Esophagus muscularis mucosa (tissue), 4 donors: Measurements from ENCODE around the gene ARG2. TPM values are rescaled to one million over a fixed set of nuclear protein-coding genes. Genes with fewer than 3 reads are reported as not detected.

Source experiments
- DNase-seq: peaks from one replicate; pipeline ENCODE4 v3.0.0-alpha.2; 2017; ENCODE audit errors: extremely low spot score
- H3K27ac ChIP-seq, 4 donors: fragments of 200-600 bp; sonication (generic); replicated peaks in 1 of 4; 1 replicate in 3 of 4; 2 replicates in 1 of 4; pipeline ENCODE4 v1.5.1; 2016 to 2019; ENCODE audit warnings: mild to moderate bottlenecking in 1 of 4
- H3K27me3 ChIP-seq, 4 donors: fragments of 200-600 bp; sonication (generic); one replicate each; pipeline versions ENCODE4 v1.5.1 to v1.6.0; 2016 to 2019
- H3K36me3 ChIP-seq, 4 donors: fragments of 200-600 bp; sonication (generic); one replicate each; pipeline ENCODE4 v1.5.1; 2016 to 2019
- H3K4me1 ChIP-seq, 4 donors: fragments of 200-600 bp; sonication (generic); one replicate each; pipeline ENCODE4 v1.5.1; 2016 to 2019
- H3K4me3 ChIP-seq, 4 donors: fragments of 200-600 bp; sonication (generic); 1 replicate in 2 of 4; 2 replicates in 2 of 4; pipeline ENCODE4 v1.5.1; 2016 to 2019; ENCODE audit warnings: mild to moderate bottlenecking in 4 of 4, moderate library complexity in 1 of 4
- H3K9me3 ChIP-seq, 4 donors: fragments of 200-600 bp; sonication (generic); 1 replicate in 3 of 4; 2 replicates in 1 of 4; pipeline ENCODE4 v1.5.1; 2016 to 2019
- CTCF ChIP-seq, 3 experiments: fragments of 200-600 bp in 2 of 3; fragments of 450-650 bp in 1 of 3; sonication (generic) in 2 of 3; IDR thresholded peaks; one replicate each; pipeline ENCODE4 v1.5.1; 2017 to 2019; ENCODE audit warnings: antibody characterized with exemption in 3 of 3, mild to moderate bottlenecking in 2 of 3, moderate library complexity in 1 of 3
- EP300 ChIP-seq: sonication (generic); formaldehyde crosslinking; IDR thresholded peaks from one replicate; pipeline ENCODE4 v1.6.1; 2017; ENCODE audit warnings: antibody characterized with exemption
- POLR2A ChIP-seq: fragments of 450-650 bp; IDR thresholded peaks from one replicate; pipeline ENCODE4 v1.6.1; 2017; ENCODE audit warnings: antibody characterized with exemption, moderate library complexity, mild to moderate bottlenecking, low read depth
- POLR2AphosphoS5 ChIP-seq, 2 donors: sonication (generic); formaldehyde crosslinking; IDR thresholded peaks; one replicate each; pipeline ENCODE4 v1.6.1; 2017; ENCODE audit warnings: antibody characterized with exemption in 2 of 2
- WGBS: methylation state at CpG from one replicate; pipeline ENCODE4 v1.1.5; 2018; 5-methylcytosine and 5-hydroxymethylcytosine counted together
- intact Hi-C: fragments of 100-400 bp; cut with DNase I; formaldehyde crosslinking; loops from one replicate; pipeline ENCODE4 v1.15.1; 2023
- total RNA-seq, 4 donors: library from RNA; depleted of rRNA; stranded (reverse); fragments of >200 nt; gene quantifications; one replicate each; pipeline versions ENCODE4 v1.1.0 to v1.2.1, GENCODE V29; 2016

Gene ARG2
- total RNA-seq, 4 donors from 2014 or later: 5.8 to 15.1 (median 12.9) TPM

DNA sequence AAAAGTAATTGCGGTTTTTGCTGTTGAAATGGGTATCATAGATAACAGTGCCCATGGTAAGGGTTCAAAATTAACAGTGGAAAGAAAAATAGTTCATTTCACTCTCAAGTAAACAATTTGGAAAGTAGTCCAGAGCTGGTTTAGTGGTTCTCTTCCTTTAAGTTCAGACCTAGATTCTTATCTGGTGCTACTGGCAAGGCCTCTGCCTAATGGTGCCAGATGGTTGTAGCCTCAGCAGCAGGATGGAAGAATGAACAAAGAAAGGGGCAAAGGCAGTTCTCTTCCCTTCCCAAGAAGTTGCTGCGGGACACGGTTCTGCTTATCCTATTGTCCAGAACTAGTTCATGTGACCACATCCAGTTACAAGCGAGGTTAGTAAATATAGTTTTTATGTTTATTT, 10.5 kb downstream of the ARG2 start:
- H3K27ac ChIP-seq: no peak overlapping the region
- H3K4me3 ChIP-seq: no peak overlapping the region
- intact Hi-C loops: no loop called here
- DNase-seq: no peak
- no peaks in the 10 kb centered on the region for H3K4me1 ChIP-seq
- no peaks in the 10 kb centered on the region for H3K9me3 ChIP-seq
- no peaks in the 10 kb centered on the region for H3K36me3 ChIP-seq
- no peak for TF ChIP-seq EP300
- no peak for TF ChIP-seq CTCF (IDR thresholded peaks at IDR 0.05)
- TF ChIP-seq POLR2A: no peak
- no peaks in the 10 kb centered on the region for H3K27me3 ChIP-seq
- WGBS: 92% methylated on average over 4 of the region's 4 CpGs

GRCh38 chr14:67630938-67631337, 11.2 kb downstream of the ARG2 start:
- 83% methylated on average over 5 of the region's 5 CpGs for WGBS

GRCh38 chr14:67633451-67634147, 13.9 kb downstream of the ARG2 start:
- Histone ChIP-seq H3K9me3 (no peaks in the 10 kb centered on the region), H3K4me1 (peaks cover 0 to 2% (median 0%) of the 10 kb centered on the region in 4 donors), H3K27ac (no peak overlapping the region), H3K27me3 (no peaks in the 10 kb centered on the region), H3K4me3 (no peak overlapping the region), H3K36me3 (no peaks in the 10 kb centered on the region)
- intact Hi-C loops: no loop called here
- DNase-seq: no peak
- WGBS: 92% methylated on average over 5 of the region's 5 CpGs
- TF ChIP-seq POLR2A (no peak), CTCF (IDR thresholded peaks at IDR 0.05) (no peak), POLR2AphosphoS5 (IDR thresholded peaks at IDR 0.05) (no peak), EP300 (no peak)

More at GRCh38 chr14:67630938-67631337, 11.2 kb downstream of the ARG2 start:
- no peak for DNase-seq
- no peak overlapping the region for H3K4me3 ChIP-seq
- no peak overlapping the region for H3K27ac ChIP-seq
- H3K36me3 ChIP-seq: no peaks in the 10 kb centered on the region
- TF ChIP-seq EP300: no peak
- no peak for TF ChIP-seq POLR2AphosphoS5 (IDR thresholded peaks at IDR 0.05)
- no peak for TF ChIP-seq CTCF (IDR thresholded peaks at IDR 0.05)
- no peak for TF ChIP-seq POLR2A
- intact Hi-C loops: no loop called here
- H3K4me1 ChIP-seq: no peaks in the 10 kb centered on the region
- H3K9me3 ChIP-seq: no peaks in the 10 kb centered on the region
- no peaks in the 10 kb centered on the region for H3K27me3 ChIP-seq

DNA sequence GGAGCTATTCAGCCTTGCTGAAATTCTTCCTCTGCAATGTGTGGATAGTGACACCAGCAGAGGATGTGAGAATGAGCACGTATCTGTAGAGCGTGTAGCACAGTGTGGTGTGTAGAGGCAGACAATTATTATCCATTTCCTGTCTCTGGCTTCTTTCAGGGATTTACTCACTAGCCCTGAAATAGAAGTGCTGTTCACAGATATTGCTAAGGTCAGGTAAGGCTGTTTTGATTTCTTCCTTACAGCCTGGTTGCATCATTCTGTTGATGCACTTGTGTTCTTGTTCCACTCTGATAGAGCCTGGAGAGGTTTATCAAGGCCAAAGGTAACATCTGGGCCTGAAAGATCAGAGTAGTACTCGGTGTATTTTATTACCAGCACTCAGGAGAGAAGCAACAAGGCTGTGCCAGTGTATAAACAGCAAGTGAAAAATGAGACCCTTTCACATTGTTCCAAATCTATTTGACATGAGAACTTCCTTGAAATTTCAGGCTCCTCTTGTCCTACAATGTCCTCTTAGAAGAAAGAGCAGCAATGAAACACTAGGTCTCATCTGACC, 16.7 kb downstream of the ARG2 start:
- Histone ChIP-seq H3K36me3 (no peaks in the 10 kb centered on the region), H3K27me3 (no peaks in the 10 kb centered on the region), H3K4me1 (peaks cover 0 to 4% (median 0%) of the 10 kb centered on the region in 4 donors), H3K4me3 (no peak overlapping the region), H3K9me3 (no peaks in the 10 kb centered on the region), H3K27ac (no peak overlapping the region)
- 77% methylated on average over 3 of the region's 3 CpGs for WGBS
- intact Hi-C loops: no loop called here
- DNase-seq: no peak
- no peak for TF ChIP-seq POLR2AphosphoS5 (IDR thresholded peaks at IDR 0.05)
- TF ChIP-seq EP300: no peak
- TF ChIP-seq CTCF (IDR thresholded peaks at IDR 0.05): no peak
- TF ChIP-seq POLR2A: no peak
